Thymus (tissue), 11 donors: Measurements from ENCODE around the gene VRK1. TPM values are rescaled to one million over a fixed set of nuclear protein-coding genes. Genes with fewer than 3 reads are reported as not detected.
"Not testable (repeated sequence)": the region's sequence is repeated elsewhere in the genome, so short reads cannot be mapped to it uniquely, and the experiment has no call there.

Experiments
- DNase-seq, 9 donors: peaks; one replicate each; pipeline ENCODE4 v3.0.0-alpha.2; 2013; ENCODE audit warnings: low spot score in 9 of 9, low read depth in 6 of 9, missing footprints in 1 of 9
- H3K27ac ChIP-seq, 2 donors: one replicate each; pipeline ENCODE4 v1.5.1; 2013; ENCODE audit warnings: control low read depth in 1 of 2, low read depth in 1 of 2, low read length in 1 of 2, mild to moderate bottlenecking in 1 of 2, moderate library complexity in 1 of 2
- H3K27me3 ChIP-seq, 2 donors: one replicate each; pipeline ENCODE4 v1.5.1; 2013; ENCODE audit warnings: low read length in 1 of 2; ENCODE audit not compliant: control insufficient read depth in 2 of 2, insufficient read depth in 1 of 2
- H3K36me3 ChIP-seq, 2 donors: one replicate each; pipeline ENCODE4 v1.5.1; 2013; ENCODE audit warnings: low read length in 1 of 2, mild to moderate bottlenecking in 1 of 2, moderate library complexity in 1 of 2; ENCODE audit not compliant: control insufficient read depth in 2 of 2, insufficient read depth in 2 of 2
- H3K4me1 ChIP-seq, 2 donors: one replicate each; pipeline ENCODE4 v1.5.1; 2013; ENCODE audit warnings: low read length in 2 of 2; ENCODE audit not compliant: control insufficient read depth in 2 of 2, insufficient read depth in 2 of 2
- H3K4me3 ChIP-seq, 2 donors: one replicate each; pipeline ENCODE4 v1.5.1; 2013; ENCODE audit warnings: low read length in 2 of 2, control low read depth in 1 of 2, mild to moderate bottlenecking in 1 of 2
- H3K9me3 ChIP-seq, 2 donors: one replicate each; pipeline ENCODE4 v1.5.1; 2013; ENCODE audit warnings: low read length in 1 of 2, mild to moderate bottlenecking in 1 of 2; ENCODE audit not compliant: control insufficient read depth in 2 of 2, insufficient read depth in 1 of 2
- WGBS: extraction: QIAGEN DNeasy Blood & Tissue Kit; methylation state at CpG from one replicate; pipeline ENCODE4 v1.1.7; 2013; 5-methylcytosine and 5-hydroxymethylcytosine counted together
- polyA plus RNA-seq: library from polyadenylated mRNA; stranded (reverse); fragments of 200-250 nt; gene quantifications from one replicate; pipeline ENCODE4 v1.2.3, GENCODE V29; 2013
- total RNA-seq: library from RNA; stranded (reverse); fragments of 120-200 nt; gene quantifications from one replicate; pipeline ENCODE4 v1.2.4, GENCODE V29; 2013
- donor health status: healthy.

Gene VRK1
- total and polyA plus RNA-seq, 2 donors = 23.0 to 83.1 TPM

DNA sequence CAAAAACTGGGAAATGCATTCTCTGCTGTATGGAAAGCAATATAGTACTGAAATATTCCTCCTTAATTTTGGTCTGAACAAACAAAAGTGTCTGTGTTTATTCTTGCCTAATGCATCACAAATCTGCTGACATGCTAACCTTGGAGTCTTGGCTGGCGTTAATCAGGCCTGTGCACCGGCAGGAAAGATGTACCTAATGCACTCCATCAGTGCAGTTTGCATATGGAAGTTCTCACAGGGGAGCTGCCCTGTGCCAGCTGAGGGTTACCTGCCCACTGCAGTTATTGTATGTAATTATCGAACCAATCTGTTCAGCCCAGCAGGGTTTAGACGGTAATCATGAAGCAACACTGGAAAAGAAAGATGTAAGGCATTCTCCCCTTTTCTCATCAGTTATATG lies 76.9 kb downstream of the VRK1 start:
- Histone ChIP-seq H3K27me3 (no peaks in the 10 kb centered on the region), H3K36me3 (peaks cover 8 to 9% of the 10 kb centered on the region in 2 donors), H3K4me3 (no peak overlapping the region), H3K9me3 (no peaks in the 10 kb centered on the region), H3K4me1 (no peaks in the 10 kb centered on the region), H3K27ac (no peak overlapping the region)
- 98% methylated on average over 4 of the region's 4 CpGs for WGBS
- no peak for DNase-seq

DNA sequence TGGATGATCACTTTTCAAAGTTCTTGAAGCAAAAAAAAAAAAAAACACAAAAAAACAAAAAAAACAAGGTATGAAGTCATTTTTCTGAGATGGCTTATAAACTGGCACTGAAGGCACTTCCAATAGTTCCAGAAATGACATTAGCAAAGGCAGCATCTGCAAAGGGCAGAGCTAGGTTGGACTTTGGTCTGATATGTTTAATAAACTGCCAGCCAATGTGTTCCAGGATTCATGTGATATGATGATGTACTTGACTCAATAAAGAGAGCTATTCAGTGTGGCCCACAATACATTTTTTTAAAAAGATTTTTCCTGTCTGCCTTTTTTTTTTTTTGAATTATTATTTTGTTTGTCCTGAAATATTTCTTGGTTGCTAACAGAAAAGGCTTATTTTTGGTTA lies 79.6 kb downstream of the VRK1 start:
- Histone ChIP-seq H3K4me3 (no peak overlapping the region), H3K27me3 (no peaks in the 10 kb centered on the region), H3K36me3 (peaks cover 8 to 13% of the 10 kb centered on the region in 2 donors), H3K27ac (no peak overlapping the region), H3K4me1 (no peaks in the 10 kb centered on the region), H3K9me3 (no peaks in the 10 kb centered on the region)
- no peak for DNase-seq

DNA sequence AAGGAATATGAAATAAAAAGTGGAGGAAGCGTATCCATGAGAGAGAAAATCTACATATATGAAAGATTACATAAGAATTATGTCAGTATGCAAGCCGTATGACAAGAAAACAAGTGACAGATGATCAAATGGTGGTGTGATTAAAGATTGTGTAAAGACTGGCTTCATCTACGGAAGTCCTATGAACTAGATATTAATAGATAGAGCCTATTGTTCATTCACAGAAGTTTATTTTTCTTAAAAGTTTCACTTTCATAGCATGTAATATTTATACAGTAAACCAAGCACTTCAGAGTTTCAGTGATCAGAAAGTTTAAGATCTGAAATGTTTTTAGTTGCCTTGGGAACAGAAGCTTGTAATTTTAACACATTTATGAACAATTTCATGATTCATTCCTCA lies 84.5 kb downstream of the VRK1 start:
- H3K27ac ChIP-seq = no peak overlapping the region
- no peaks in the 10 kb centered on the region for H3K9me3 ChIP-seq
- H3K4me3 ChIP-seq = no peak overlapping the region
- H3K4me1 ChIP-seq = no peaks in the 10 kb centered on the region
- no peaks in the 10 kb centered on the region for H3K27me3 ChIP-seq
- no peak for DNase-seq
- peaks cover 0 to 4% of the 10 kb centered on the region in 2 donors for H3K36me3 ChIP-seq
- 96% methylated on average over 3 of the region's 3 CpGs for WGBS

DNA sequence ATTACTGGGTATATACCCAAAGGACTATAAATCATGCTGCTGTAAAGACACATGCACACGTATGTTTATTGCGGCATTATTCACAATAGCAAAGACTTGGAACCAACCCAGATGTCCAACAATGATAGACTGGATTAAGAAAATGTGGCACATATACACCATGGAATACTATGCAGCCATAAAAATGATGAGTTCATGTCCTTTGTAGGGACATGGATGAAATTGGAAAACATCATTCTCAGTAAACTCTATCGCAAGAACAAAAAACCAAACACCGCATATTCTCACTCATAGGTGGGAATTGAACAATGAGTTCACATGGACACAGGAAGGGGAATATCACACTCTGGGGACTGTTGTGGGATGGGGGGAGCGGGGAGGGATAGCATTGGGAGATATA lies 86.8 kb downstream of the VRK1 start:
- not testable (repeated sequence) for H3K4me3 ChIP-seq, H3K4me1 ChIP-seq, H3K9me3 ChIP-seq, H3K36me3 ChIP-seq, H3K27ac ChIP-seq, H3K27me3 ChIP-seq, DNase-seq
- 95% methylated on average over 5 of the region's 5 CpGs for WGBS

DNA sequence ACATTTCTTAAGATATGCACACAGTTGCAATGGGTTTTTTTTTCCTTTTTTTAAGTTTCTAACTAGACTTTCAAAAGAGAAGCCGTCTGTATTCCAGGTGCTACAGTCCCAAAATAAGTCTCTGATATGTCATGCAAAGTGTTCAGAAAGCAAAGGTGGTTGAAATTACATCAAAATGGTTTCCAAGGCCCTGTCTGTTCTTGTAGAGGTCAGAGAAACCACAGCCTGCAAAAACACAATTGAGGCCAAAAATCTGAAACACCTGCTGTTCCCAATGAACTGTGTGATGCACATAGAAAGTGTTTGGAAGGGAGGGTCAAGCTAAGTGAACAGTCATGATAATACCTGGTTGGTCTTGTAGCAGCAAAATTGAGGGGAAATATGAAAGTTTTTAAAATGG lies 91.0 kb downstream of the VRK1 start:
- DNase-seq = peak in 1 of 9 donors; percentile 34
- WGBS = 54% methylated on average over 1 of the region's 1 CpG

DNA sequence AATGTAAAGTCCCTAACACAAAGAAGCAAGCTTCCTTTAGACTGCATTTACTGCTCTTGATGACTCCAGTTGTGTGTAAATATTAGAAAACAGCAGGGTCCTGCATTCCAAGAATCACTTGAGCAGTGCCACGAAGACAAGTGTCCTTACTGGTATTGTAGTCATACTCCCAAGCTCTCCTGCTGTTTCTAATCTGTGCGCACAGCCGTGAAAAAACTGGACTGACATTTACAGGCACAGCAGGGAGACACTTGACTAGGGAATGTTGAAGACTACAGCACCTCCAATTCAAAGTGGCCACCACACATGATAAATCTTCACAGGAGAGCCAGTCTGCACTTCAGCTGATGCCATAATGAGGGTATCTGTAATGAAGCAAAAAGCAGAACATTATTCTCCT lies 91.4 kb downstream of the VRK1 start:
- H3K4me1 ChIP-seq = peaks cover 5 to 9% of the 10 kb centered on the region in 2 donors
- no peak overlapping the region for H3K4me3 ChIP-seq
- H3K27me3 ChIP-seq = no peaks in the 10 kb centered on the region
- WGBS = 96% methylated on average over 3 of the region's 3 CpGs
- H3K9me3 ChIP-seq = no peaks in the 10 kb centered on the region
- H3K27ac ChIP-seq = no peak overlapping the region
- DNase-seq = no peak
- no peaks in the 10 kb centered on the region for H3K36me3 ChIP-seq

More for the DNA sequence above, 91.0 kb downstream of the VRK1 start:
- Histone ChIP-seq H3K4me3 (no peak overlapping the region), H3K27me3 (no peaks in the 10 kb centered on the region), H3K36me3 (no peaks in the 10 kb centered on the region), H3K9me3 (no peaks in the 10 kb centered on the region), H3K27ac (no peak overlapping the region), H3K4me1 (peaks cover 5 to 9% of the 10 kb centered on the region in 2 donors)

DNA sequence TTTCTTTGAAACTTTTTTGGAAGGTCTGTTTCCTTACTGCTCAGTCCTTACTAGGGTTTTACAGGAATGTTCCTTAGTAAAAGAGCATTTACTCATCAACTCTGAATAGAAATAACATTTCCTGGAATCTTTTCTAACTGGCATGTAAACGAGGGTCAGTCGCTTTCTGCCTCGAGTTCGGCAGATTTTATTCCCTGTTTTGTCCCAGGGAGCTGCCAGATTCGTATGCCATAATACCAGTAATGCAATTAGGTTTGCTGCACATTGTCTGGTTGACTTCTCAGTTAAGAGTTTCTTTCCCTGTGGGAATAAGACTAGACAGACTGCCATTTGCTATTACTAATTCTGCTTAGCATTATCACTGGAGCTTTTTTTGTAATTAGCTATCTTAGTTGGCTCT lies 91.9 kb downstream of the VRK1 start:
- Histone ChIP-seq H3K27ac (no peak overlapping the region), H3K36me3 (no peaks in the 10 kb centered on the region), H3K4me3 (no peak overlapping the region), H3K9me3 (no peaks in the 10 kb centered on the region), H3K4me1 (peaks cover 5 to 9% of the 10 kb centered on the region in 2 donors), H3K27me3 (no peaks in the 10 kb centered on the region)
- DNase-seq = no peak
- WGBS = 97% methylated on average over 5 of the region's 5 CpGs

DNA sequence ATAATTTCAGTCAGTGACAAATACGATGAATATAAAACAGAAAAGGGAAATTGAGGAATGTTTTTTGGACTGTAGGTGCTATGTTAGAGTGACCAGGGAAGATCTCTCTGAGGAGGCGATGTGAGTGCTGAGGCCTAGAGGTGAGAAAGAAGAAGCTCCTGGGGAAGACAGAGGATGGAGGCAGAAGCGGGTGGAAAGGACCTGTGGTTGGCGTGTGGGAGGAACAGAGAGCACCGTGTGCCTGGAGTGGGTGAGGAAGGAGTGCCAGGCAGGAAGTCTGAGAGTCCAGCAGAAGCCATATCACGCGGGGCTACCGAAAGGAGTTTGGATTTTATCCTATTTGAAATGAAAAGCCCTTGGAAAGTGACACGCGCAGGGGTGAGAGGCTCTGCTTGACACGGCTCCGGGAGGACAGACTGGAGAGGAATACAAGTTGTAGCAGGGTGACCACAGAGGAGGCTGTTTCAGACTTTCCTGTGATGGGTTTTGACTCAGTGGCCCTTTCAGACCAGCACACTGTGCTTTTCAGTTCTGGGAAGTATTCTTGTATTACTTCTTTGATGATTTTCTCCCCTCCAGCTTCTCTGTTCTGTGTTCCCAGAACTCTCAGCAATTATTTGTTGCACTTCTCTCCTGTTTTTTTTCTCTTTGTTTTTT lies 96.9 kb downstream of the VRK1 start:
- Histone ChIP-seq H3K4me1 (peaks cover 0 to 3% of the 10 kb centered on the region in 2 donors), H3K27me3 (no peaks in the 10 kb centered on the region), H3K27ac (no peak overlapping the region), H3K9me3 (no peaks in the 10 kb centered on the region), H3K4me3 (no peak overlapping the region), H3K36me3 (peaks cover 0 to 8% of the 10 kb centered on the region in 2 donors)
- WGBS = 86% methylated on average over 12 of the region's 12 CpGs
- no peak for DNase-seq

DNA sequence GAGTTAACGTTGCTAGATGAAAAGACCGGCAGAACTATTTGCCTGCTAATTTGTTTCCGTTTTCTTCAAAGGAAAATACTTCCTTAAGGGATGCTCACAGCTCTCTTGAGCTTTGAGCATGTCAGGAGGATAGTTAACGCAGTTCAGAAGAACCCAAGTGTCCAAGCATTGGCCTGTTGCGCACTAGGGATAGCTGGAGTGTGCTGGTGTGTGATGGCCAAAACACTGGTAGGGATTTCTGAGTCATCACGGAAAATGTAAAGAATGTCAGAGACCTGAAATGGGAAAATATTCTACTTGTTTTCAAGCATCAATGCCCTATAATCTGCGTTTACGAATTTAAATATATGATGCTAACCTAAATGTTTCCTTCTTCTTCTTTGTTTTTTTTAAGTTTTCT lies 97.8 kb downstream of the VRK1 start:
- peaks cover 0 to 8% of the 10 kb centered on the region in 2 donors for H3K36me3 ChIP-seq
- no peaks in the 10 kb centered on the region for H3K9me3 ChIP-seq
- H3K27me3 ChIP-seq = no peaks in the 10 kb centered on the region
- H3K4me1 ChIP-seq = peaks cover 0 to 3% of the 10 kb centered on the region in 2 donors
- 98% methylated on average over 8 of the region's 8 CpGs for WGBS
- DNase-seq = no peak
- H3K4me3 ChIP-seq = no peak overlapping the region
- no peak overlapping the region for H3K27ac ChIP-seq
